Neural cell (in vitro differentiated cells): ENCODE data around the gene TSPAN18. TPM values are rescaled to one million over a fixed set of nuclear protein-coding genes. Genes with fewer than 3 reads are reported as not detected.

ENCODE experiments used
- H2AFZ ChIP-seq: fragments of 200-600, 300-800 bp; sonication (generic), shearing (Covaris generic); 2 replicates; pipeline ENCODE4 v1.6.0; 2014; ENCODE audit warnings: low read depth, mild to moderate bottlenecking, antibody characterized with exemption, low read length, moderate library complexity
- H3F3A ChIP-seq: fragments of 200-600 bp; shearing (Covaris generic); 2 replicates; pipeline ENCODE4 v1.6.1; 2016; ENCODE audit warnings: mild to moderate bottlenecking, moderate library complexity, mixed read lengths, antibody characterized with exemption, low read length; ENCODE audit not compliant: insufficient read depth, poor library complexity, severe bottlenecking
- H3K27ac ChIP-seq: fragments of 200-600, 300-800 bp; sonication (generic), shearing (Covaris generic); 2 replicates; pipeline ENCODE4 v1.5.1; 2014; ENCODE audit warnings: mild to moderate bottlenecking, low read length, moderate library complexity
- H3K27me3 ChIP-seq: fragments of 300-800, 200-600 bp; sonication (generic), shearing (Covaris generic); 2 replicates; pipeline ENCODE4 v1.6.0; 2014; ENCODE audit warnings: mild to moderate bottlenecking, low read depth, low read length, moderate library complexity; ENCODE audit not compliant: insufficient read depth
- H3K36me3 ChIP-seq: fragments of 300-800, 200-600 bp; sonication (generic), shearing (Covaris generic); 2 replicates; pipeline ENCODE4 v1.5.1; 2014; ENCODE audit warnings: mild to moderate bottlenecking, antibody characterized with exemption, low read length, moderate library complexity; ENCODE audit not compliant: insufficient read depth
- H3K4me2 ChIP-seq: fragments of 300-800, 200-600 bp; sonication (generic), shearing (Covaris generic); 2 replicates; pipeline ENCODE4 v1.6.0; 2014; ENCODE audit warnings: mild to moderate bottlenecking, low read length
- H3K4me3 ChIP-seq: fragments of 300-800, 200-600 bp; sonication (generic), shearing (Covaris generic); 2 replicates; pipeline ENCODE4 v1.5.1; 2014; ENCODE audit warnings: mild to moderate bottlenecking, low read length, moderate library complexity
- H3K79me2 ChIP-seq: fragments of 200-600 bp; shearing (Covaris generic); replicated peaks from 2 replicates; pipeline ENCODE4 v1.6.0; 2014; ENCODE audit warnings: mild to moderate bottlenecking, low read length, moderate library complexity; ENCODE audit not compliant: insufficient read depth
- H3K9ac ChIP-seq: fragments of 300-800, 200-600 bp; sonication (generic), shearing (Covaris generic); 2 replicates; pipeline ENCODE4 v1.6.1; 2016; ENCODE audit warnings: mild to moderate bottlenecking, low read length, mixed read lengths
- H3K9me2 ChIP-seq: fragments of 200-600 bp; shearing (Covaris generic); 2 replicates; pipeline ENCODE4 v1.6.1; 2016; ENCODE audit warnings: mild to moderate bottlenecking, low read length, mixed read lengths; ENCODE audit not compliant: insufficient read depth
- H3K9me3 ChIP-seq: fragments of 200-600, 300-800 bp; sonication (generic), shearing (Covaris generic); 2 replicates; pipeline ENCODE4 v1.6.1; 2016; ENCODE audit warnings: mild to moderate bottlenecking, mixed run types, low read length, moderate library complexity, mixed read lengths
- H4K20me1 ChIP-seq: fragments of 200-600 bp; shearing (Covaris generic); 2 replicates; pipeline ENCODE4 v1.6.1; 2016; ENCODE audit warnings: mild to moderate bottlenecking, mixed run types; ENCODE audit not compliant: insufficient read depth
- EP300 ChIP-seq: fragments of 450-650 bp; conservative IDR thresholded peaks from 2 replicates; pipeline ENCODE4 v1.6.1; 2014; ENCODE audit warnings: antibody characterized with exemption, mild to moderate bottlenecking, moderate library complexity; ENCODE audit not compliant: poor library complexity, severe bottlenecking
- EZH2 ChIP-seq: fragments of 200-600, 300-800 bp; shearing (Covaris generic), sonication (generic); IDR thresholded peaks from 2 replicates; pipeline ENCODE4 v1.6.1; 2014; ENCODE audit warnings: antibody characterized with exemption, low read length, borderline replicate concordance, mild to moderate bottlenecking; ENCODE audit not compliant: insufficient read depth, poor library complexity, severe bottlenecking
- MXI1 ChIP-seq: fragments of 450-650 bp; conservative IDR thresholded peaks from 2 replicates; pipeline ENCODE4 v1.6.1; 2014; ENCODE audit warnings: antibody characterized with exemption, mild to moderate bottlenecking; ENCODE audit not compliant: poor library complexity, severe bottlenecking
- POLR2AphosphoS5 ChIP-seq: IDR thresholded peaks from 2 replicates; pipeline ENCODE4 v1.6.1; 2012
- RAD21 ChIP-seq: fragments of 450-650 bp; conservative IDR thresholded peaks from 2 replicates; pipeline ENCODE4 v1.6.1; 2014; ENCODE audit warnings: antibody characterized with exemption, mild to moderate bottlenecking, moderate library complexity
- SMC3 ChIP-seq: fragments of 450-650 bp; conservative IDR thresholded peaks from 2 replicates; pipeline ENCODE4 v1.6.1; 2014; ENCODE audit warnings: antibody characterized with exemption, mild to moderate bottlenecking, moderate library complexity; ENCODE audit not compliant: poor library complexity
- TAF1 ChIP-seq: IDR thresholded peaks from 2 replicates; pipeline ENCODE4 v1.6.1; 2012; ENCODE audit warnings: low read depth
- polyA plus RNA-seq: library from polyadenylated mRNA; depleted of rRNA; stranded (reverse); fragments of >200 nt; gene quantifications from 2 replicates; pipeline ENCODE4 v1.2.3, GENCODE V29; 2014
- TF ChIP-seq, protein P1 (sequence below): fragments of 450-650 bp; IDR thresholded peaks from 2 replicates; pipeline ENCODE4 v1.5.1; 2014; ENCODE audit warnings: antibody characterized with exemption, mild to moderate bottlenecking, moderate library complexity; ENCODE audit not compliant: poor library complexity, severe bottlenecking
- TF ChIP-seq, protein P2 (sequence below): IDR thresholded peaks from 2 replicates; pipeline ENCODE4 v1.6.1; 2012; ENCODE audit warnings: borderline replicate concordance

TSPAN18 gene
- polyA plus RNA-seq, 1 donor from 2014 or later = 8.4 TPM

DNA sequence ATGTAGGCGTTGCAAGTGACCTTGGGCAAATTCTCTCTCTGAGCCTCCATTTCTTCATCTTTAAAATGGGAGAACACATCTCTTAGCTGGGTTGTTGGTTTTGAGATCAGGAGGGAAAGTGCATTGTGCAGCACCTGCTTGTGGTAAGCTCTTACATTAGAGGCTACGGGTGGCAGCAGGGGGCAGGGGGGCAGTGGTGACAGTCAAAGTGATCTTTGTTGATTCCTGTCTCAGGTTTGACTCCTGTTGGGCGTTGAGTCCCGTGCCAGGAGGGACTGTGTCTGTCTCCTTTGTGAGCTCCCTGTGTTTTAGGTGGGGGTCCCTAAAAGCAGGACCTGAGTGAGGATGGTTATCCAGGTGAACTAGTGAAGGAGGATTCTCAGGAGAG is 122.2 kb downstream of the TSPAN18 start:
- TF ChIP-seq SMC3 = no peak
- TF ChIP-seq EP300 = no peak
- TF ChIP-seq, protein P1, sequence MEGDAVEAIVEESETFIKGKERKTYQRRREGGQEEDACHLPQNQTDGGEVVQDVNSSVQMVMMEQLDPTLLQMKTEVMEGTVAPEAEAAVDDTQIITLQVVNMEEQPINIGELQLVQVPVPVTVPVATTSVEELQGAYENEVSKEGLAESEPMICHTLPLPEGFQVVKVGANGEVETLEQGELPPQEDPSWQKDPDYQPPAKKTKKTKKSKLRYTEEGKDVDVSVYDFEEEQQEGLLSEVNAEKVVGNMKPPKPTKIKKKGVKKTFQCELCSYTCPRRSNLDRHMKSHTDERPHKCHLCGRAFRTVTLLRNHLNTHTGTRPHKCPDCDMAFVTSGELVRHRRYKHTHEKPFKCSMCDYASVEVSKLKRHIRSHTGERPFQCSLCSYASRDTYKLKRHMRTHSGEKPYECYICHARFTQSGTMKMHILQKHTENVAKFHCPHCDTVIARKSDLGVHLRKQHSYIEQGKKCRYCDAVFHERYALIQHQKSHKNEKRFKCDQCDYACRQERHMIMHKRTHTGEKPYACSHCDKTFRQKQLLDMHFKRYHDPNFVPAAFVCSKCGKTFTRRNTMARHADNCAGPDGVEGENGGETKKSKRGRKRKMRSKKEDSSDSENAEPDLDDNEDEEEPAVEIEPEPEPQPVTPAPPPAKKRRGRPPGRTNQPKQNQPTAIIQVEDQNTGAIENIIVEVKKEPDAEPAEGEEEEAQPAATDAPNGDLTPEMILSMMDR = no peak
- no peaks in the 10 kb centered on the region for H3K9me2 ChIP-seq
- no peak overlapping the region for H3K4me2 ChIP-seq
- H3K9me3 ChIP-seq = no peaks in the 10 kb centered on the region
- H3K79me2 ChIP-seq = no peaks in the 10 kb centered on the region
- no peak overlapping the region for H3K27ac ChIP-seq
- H3K4me3 ChIP-seq = no peak overlapping the region
- H4K20me1 ChIP-seq = no peaks in the 10 kb centered on the region
- H2AFZ ChIP-seq = no peak overlapping the region
- H3F3A ChIP-seq = no peaks in the 10 kb centered on the region
- H3K27me3 ChIP-seq = no peaks in the 10 kb centered on the region
- H3K9ac ChIP-seq = no peak overlapping the region
- H3K36me3 ChIP-seq = no peaks in the 10 kb centered on the region

DNA sequence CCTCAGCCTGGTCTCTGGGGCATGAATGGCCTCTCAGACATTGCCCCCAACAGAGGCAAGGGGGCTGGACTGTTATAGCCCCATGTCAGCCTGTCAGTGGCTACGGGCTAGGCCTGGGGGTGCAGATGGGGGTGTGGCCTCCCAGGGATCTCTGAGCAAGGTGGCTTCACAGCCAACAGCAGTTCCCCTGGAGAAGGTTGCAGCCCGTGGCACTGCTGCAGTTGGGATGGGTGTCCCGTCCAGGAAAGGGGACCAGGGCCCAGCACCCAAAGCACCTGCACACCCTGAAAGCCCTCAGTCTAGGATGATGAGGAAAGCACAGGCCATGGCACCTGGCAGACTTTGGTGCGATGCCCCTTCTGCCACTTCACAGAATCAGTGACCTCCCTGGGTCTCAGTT is 122.7 kb downstream of the TSPAN18 start:
- Histone ChIP-seq H3K79me2 (no peaks in the 10 kb centered on the region), H3K9ac (no peak overlapping the region), H3F3A (no peaks in the 10 kb centered on the region), H3K9me2 (no peaks in the 10 kb centered on the region), H4K20me1 (no peaks in the 10 kb centered on the region), H3K4me2 (no peak overlapping the region), H3K9me3 (no peaks in the 10 kb centered on the region), H3K4me3 (no peak overlapping the region), H3K36me3 (no peaks in the 10 kb centered on the region), H3K27ac (no peak overlapping the region), H3K27me3 (no peaks in the 10 kb centered on the region), H2AFZ (no peak overlapping the region)
- TF ChIP-seq TAF1 (no peak), POLR2AphosphoS5 (no peak), EZH2 (no peak), MXI1 (no peak), RAD21 (no peak), EP300 (no peak), SMC3 (no peak)
- TF ChIP-seq, protein P2, sequence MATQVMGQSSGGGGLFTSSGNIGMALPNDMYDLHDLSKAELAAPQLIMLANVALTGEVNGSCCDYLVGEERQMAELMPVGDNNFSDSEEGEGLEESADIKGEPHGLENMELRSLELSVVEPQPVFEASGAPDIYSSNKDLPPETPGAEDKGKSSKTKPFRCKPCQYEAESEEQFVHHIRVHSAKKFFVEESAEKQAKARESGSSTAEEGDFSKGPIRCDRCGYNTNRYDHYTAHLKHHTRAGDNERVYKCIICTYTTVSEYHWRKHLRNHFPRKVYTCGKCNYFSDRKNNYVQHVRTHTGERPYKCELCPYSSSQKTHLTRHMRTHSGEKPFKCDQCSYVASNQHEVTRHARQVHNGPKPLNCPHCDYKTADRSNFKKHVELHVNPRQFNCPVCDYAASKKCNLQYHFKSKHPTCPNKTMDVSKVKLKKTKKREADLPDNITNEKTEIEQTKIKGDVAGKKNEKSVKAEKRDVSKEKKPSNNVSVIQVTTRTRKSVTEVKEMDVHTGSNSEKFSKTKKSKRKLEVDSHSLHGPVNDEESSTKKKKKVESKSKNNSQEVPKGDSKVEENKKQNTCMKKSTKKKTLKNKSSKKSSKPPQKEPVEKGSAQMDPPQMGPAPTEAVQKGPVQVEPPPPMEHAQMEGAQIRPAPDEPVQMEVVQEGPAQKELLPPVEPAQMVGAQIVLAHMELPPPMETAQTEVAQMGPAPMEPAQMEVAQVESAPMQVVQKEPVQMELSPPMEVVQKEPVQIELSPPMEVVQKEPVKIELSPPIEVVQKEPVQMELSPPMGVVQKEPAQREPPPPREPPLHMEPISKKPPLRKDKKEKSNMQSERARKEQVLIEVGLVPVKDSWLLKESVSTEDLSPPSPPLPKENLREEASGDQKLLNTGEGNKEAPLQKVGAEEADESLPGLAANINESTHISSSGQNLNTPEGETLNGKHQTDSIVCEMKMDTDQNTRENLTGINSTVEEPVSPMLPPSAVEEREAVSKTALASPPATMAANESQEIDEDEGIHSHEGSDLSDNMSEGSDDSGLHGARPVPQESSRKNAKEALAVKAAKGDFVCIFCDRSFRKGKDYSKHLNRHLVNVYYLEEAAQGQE = no peak
- TF ChIP-seq, protein P1 = no peak
